GM12891 (cell line): ENCODE data around the gene TSPAN2.

Experiments used
- POLR2A ChIP-seq: IDR thresholded peaks from 2 replicates; pipeline ENCODE4 v1.6.1; 2011; ENCODE audit warnings: low read depth, low read length, control low read depth
- POLR2AphosphoS5 ChIP-seq: IDR thresholded peaks from 2 replicates; pipeline ENCODE4 v1.6.1; 2011; ENCODE audit warnings: low read depth, low read length, control low read depth
- SPI1 ChIP-seq: IDR thresholded peaks from 2 replicates; pipeline ENCODE4 v1.6.1; 2011; ENCODE audit warnings: low read depth, low read length, control low read depth
- TAF1 ChIP-seq: IDR thresholded peaks from 2 replicates; pipeline ENCODE4 v1.6.1; 2011; ENCODE audit warnings: low read depth, low read length, control low read depth

GRCh38 chr1:115127539-115127938 lies 38.2 kb upstream of the TSPAN2 start:
- TF ChIP-seq POLR2A (no peak), POLR2AphosphoS5 (no peak), TAF1 (no peak), SPI1 (no peak)
